GM19099 (cell line): ENCODE results near the gene LNPEP.

Experiments
- POLR2A ChIP-seq: IDR thresholded peaks from 3 replicates; pipeline ENCODE4 v1.6.1; 2011; ENCODE audit warnings: low read depth; ENCODE audit not compliant: insufficient read length; ENCODE audit errors: extremely low read depth

Gene LNPEP

GRCh38 chr5:96940586-96940985 lies 4.7 kb downstream of the LNPEP start:
- no peak for TF ChIP-seq POLR2A

GRCh38 chr5:96941140-96941539 lies 5.3 kb downstream of the LNPEP start:
- no peak for TF ChIP-seq POLR2A

GRCh38 chr5:96942078-96942477 lies 6.2 kb downstream of the LNPEP start:
- TF ChIP-seq POLR2A = no peak

- no peak for TF ChIP-seq POLR2A
Measured at GRCh38 chr5:96942911-96943310, 7.0 kb downstream of the LNPEP start.

- TF ChIP-seq POLR2A = no peak
Measured at GRCh38 chr5:96943799-96944198, 7.9 kb downstream of the LNPEP start.

GRCh38 chr5:96945144-96945897 lies 9.4 kb downstream of the LNPEP start:
- no peak for TF ChIP-seq POLR2A

GRCh38 chr5:96946381-96946780 lies 10.5 kb downstream of the LNPEP start:
- no peak for TF ChIP-seq POLR2A

- TF ChIP-seq POLR2A = no peak
Measured at GRCh38 chr5:96952118-96952750, 16.4 kb downstream of the LNPEP start.

- no peak for TF ChIP-seq POLR2A
Measured at GRCh38 chr5:96952974-96953730, 17.3 kb downstream of the LNPEP start.

- TF ChIP-seq POLR2A = no peak
Measured at GRCh38 chr5:96957254-96958049, 21.6 kb downstream of the LNPEP start.

GRCh38 chr5:96958977-96959376 lies 23.1 kb downstream of the LNPEP start:
- TF ChIP-seq POLR2A = no peak

GRCh38 chr5:96961053-96961452 lies 25.2 kb downstream of the LNPEP start:
- no peak for TF ChIP-seq POLR2A

- TF ChIP-seq POLR2A = no peak
Measured at GRCh38 chr5:96962540-96962991, 26.7 kb downstream of the LNPEP start.

- TF ChIP-seq POLR2A = no peak
Measured at GRCh38 chr5:96963267-96963666, 27.4 kb downstream of the LNPEP start.

- no peak for TF ChIP-seq POLR2A
Measured at GRCh38 chr5:96966801-96967200, 30.9 kb downstream of the LNPEP start.
